ENCODE measurements around the gene RAE1. TPM values are rescaled to one million over a fixed set of nuclear protein-coding genes. Genes with fewer than 3 reads are reported as not detected.

Gene RAE1
- total and polyA plus RNA-seq, 2 of the 8 experiments (the other 6 are each of a cell fraction or from before 2014, with no cell fraction given): 35.9 to 44.9 TPM

- TF ChIP-seq CHD7 (IDR thresholded peaks at IDR 0.05; ENCODE audit: insufficient replicate concordance, low read length) (peak; percentile 34), KDM1A (IDR thresholded peaks at IDR 0.05; ENCODE audit: borderline replicate concordance, low read length) (no peak), TAF1 (IDR thresholded peaks at IDR 0.05; ENCODE audit: low read depth, low read length) (no peak), SIX5 (IDR thresholded peaks at IDR 0.05; ENCODE audit: low read depth, low read length) (no peak), EZH2 (IDR thresholded peaks at IDR 0.05; ENCODE audit: low read depth, low read length, severe bottlenecking) (no peak), ATF3 (IDR thresholded peaks at IDR 0.05; ENCODE audit: insufficient read depth, low read depth, low read length) (no peak), CTCF (IDR thresholded peaks at IDR 0.05; ENCODE audit: control extremely low read depth in 1 of 3, insufficient read depth in 1 of 3, low read depth in 1 of 3, low read length in 3 of 3) (peak; percentile 74 to 90 (median 81))
Observed at GRCh38 chr20:57329608-57330221, 21.3 kb upstream of the RAE1 start, which contains the start of gene SPO11 (continued).

Data from H1 (cell line).